ENCODE measurements around the gene HLA-DPB1.

Gene HLA-DPB1

DNA sequence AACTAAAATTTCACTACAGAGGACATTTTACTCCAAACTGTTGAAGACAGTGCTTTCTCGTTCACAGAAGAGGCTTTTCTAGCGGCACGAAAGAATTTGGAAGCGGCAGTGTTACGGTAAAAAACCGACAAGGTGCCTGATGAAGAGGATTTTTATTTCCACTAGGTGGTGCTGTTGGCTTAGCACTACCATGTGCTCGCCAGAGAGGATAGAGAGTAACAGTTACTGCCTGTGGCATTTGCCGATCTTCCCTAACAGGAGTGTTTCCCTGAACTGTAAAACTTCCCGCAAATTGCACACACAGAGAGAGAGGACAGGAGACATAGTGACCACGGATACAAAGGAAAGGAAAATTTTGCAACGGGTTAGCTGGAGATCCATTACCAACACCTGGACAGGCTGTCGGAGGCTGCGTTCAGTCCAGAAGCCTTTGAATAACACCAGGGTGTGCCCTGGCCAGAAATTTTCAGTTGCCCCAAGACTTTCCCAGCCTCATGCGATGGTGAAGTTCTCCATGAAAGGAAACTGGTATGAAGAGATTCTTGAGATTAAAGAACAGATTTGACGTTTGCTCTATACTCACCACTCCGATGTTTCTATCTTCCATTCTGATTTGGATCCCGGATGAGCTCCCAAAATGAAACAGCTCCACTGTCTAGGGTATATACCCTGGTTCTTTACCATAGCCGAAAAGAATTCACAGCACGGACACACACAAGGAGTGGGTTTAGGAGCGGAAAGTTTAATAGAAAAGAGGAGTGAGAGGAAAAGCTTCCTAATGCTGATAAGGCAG is 48.1 kb downstream of the HLA-DPB1 start:
- Histone ChIP-seq H3K4ac (ENCODE audit: low read length) (no peak overlapping the region), H3K4me2 (ENCODE audit: insufficient read depth, low read length, poor library complexity, severe bottlenecking) (no peak overlapping the region), H3K18ac (ENCODE audit: low read length) (no peak overlapping the region), H2BK12ac (ENCODE audit: low read length) (no peak overlapping the region), H3K14ac (ENCODE audit: low read length) (no peak overlapping the region), H3K23ac (ENCODE audit: low read depth, low read length, poor library complexity) (no peak overlapping the region), H2BK120ac (ENCODE audit: low read depth, low read length) (no peak overlapping the region), H3K9ac (ENCODE audit: low read depth, low read length, poor library complexity) (no peak overlapping the region), H4K8ac (ENCODE audit: low read depth, low read length) (no peak overlapping the region), H3K79me1 (ENCODE audit: low read depth, low read length) (no peaks in the 10 kb centered on the region), H4K91ac (ENCODE audit: low read depth, low read length, poor library complexity) (no peak overlapping the region), H2AFZ (ENCODE audit: low read length) (no peak overlapping the region), H3K27ac (replicated peaks; ENCODE audit: low read length) (no peak overlapping the region), H3K4me1 (ENCODE audit: control insufficient read depth in 2 of 2, insufficient read depth in 1 of 2, low read depth in 1 of 2, low read length in 2 of 2) (peaks cover 0 to 6% of the 10 kb centered on the region in 2 donors), H2BK5ac (ENCODE audit: low read length) (no peak overlapping the region), H3K4me3 (ENCODE audit: low read length in 2 of 2) (no peak overlapping the region), H3K27me3 (ENCODE audit: control insufficient read depth in 3 of 3, insufficient read depth in 3 of 3, low read depth in 1 of 3, low read length in 3 of 3) (peaks cover 0 to 34% (median 0%) of the 10 kb centered on the region in 3 experiments), H3K9me3 (replicated peaks in 1 of 2; ENCODE audit: control insufficient read depth in 2 of 2, insufficient read depth in 1 of 2, low read depth in 1 of 2, low read length in 2 of 2) (peaks cover 9 to 10% of the 10 kb centered on the region in 2 donors), H2BK15ac (ENCODE audit: low read length) (no peak overlapping the region), H2AK5ac (ENCODE audit: low read depth, low read length) (no peak overlapping the region), H3K36me3 (replicated peaks in 1 of 2; ENCODE audit: control insufficient read depth in 2 of 2, insufficient read depth in 2 of 2, low read length in 2 of 2) (no peaks in the 10 kb centered on the region)
- no peak for DNase-seq (ENCODE audit: low spot score)
- WGBS, 2 donors (ENCODE audit: extremely low coverage in 2 of 2, insufficient read length in 2 of 2, insufficient replicate concordance in 1 of 2), result no CpG with 5 or more reads among the region's 20 CpGs

DNA sequence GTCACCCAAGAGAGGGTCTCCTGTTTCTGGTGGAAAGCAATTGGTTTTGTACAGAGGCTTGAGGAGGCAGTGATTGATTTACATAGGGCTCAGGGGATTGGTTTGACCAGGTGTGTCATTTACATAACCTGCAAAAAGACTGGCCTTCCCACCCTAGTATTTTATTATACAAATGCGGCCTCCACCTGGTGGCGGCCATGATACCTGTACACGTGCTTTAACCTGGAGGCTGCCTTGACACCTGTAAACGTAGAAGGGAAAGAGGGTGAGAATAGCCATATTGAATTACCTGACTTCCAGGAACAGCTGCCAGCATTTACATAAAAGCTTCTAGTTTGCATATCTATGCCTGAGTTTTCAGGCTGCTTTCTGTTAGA is 48.7 kb downstream of the HLA-DPB1 start:
- Histone ChIP-seq H4K91ac (ENCODE audit: low read depth, low read length, poor library complexity) (no peak overlapping the region), H3K27ac (replicated peaks; ENCODE audit: low read length) (no peak overlapping the region), H3K79me1 (ENCODE audit: low read depth, low read length) (no peaks in the 10 kb centered on the region), H3K23ac (ENCODE audit: low read depth, low read length, poor library complexity) (no peak overlapping the region), H3K18ac (ENCODE audit: low read length) (no peak overlapping the region), H2BK5ac (ENCODE audit: low read length) (no peak overlapping the region), H3K4me1 (ENCODE audit: control insufficient read depth in 2 of 2, insufficient read depth in 1 of 2, low read depth in 1 of 2, low read length in 2 of 2) (peaks cover 0 to 9% of the 10 kb centered on the region in 2 donors), H2BK12ac (ENCODE audit: low read length) (no peak overlapping the region), H2AFZ (ENCODE audit: low read length) (no peak overlapping the region), H3K14ac (ENCODE audit: low read length) (no peak overlapping the region), H2BK120ac (ENCODE audit: low read depth, low read length) (no peak overlapping the region), H2AK5ac (ENCODE audit: low read depth, low read length) (no peak overlapping the region), H3K27me3 (ENCODE audit: control insufficient read depth in 3 of 3, insufficient read depth in 3 of 3, low read depth in 1 of 3, low read length in 3 of 3) (peaks cover 0 to 37% (median 0%) of the 10 kb centered on the region in 3 experiments), H3K36me3 (replicated peaks in 1 of 2; ENCODE audit: control insufficient read depth in 2 of 2, insufficient read depth in 2 of 2, low read length in 2 of 2) (no peaks in the 10 kb centered on the region), H3K4me2 (ENCODE audit: insufficient read depth, low read length, poor library complexity, severe bottlenecking) (no peak overlapping the region), H3K4me3 (ENCODE audit: low read length in 2 of 2) (no peak overlapping the region), H3K9ac (ENCODE audit: low read depth, low read length, poor library complexity) (no peak overlapping the region), H3K4ac (ENCODE audit: low read length) (no peak overlapping the region), H4K8ac (ENCODE audit: low read depth, low read length) (no peak overlapping the region), H3K9me3 (replicated peaks in 1 of 2; ENCODE audit: control insufficient read depth in 2 of 2, insufficient read depth in 1 of 2, low read depth in 1 of 2, low read length in 2 of 2) (peaks cover 9 to 10% of the 10 kb centered on the region in 2 donors), H2BK15ac (ENCODE audit: low read length) (no peak overlapping the region)
- DNase-seq (ENCODE audit: low spot score), result no peak
- no CpG with 5 or more reads among the region's 4 CpGs for WGBS, 2 donors (ENCODE audit: extremely low coverage in 2 of 2, insufficient read length in 2 of 2, insufficient replicate concordance in 1 of 2)

GRCh38 chr6:33124947-33125346 is 49.2 kb downstream of the HLA-DPB1 start:
- H3K27me3 ChIP-seq (ENCODE audit: control insufficient read depth in 3 of 3, insufficient read depth in 3 of 3, low read depth in 1 of 3, low read length in 3 of 3), result peaks cover 0 to 37% (median 0%) of the 10 kb centered on the region in 3 experiments
- H3K27ac ChIP-seq (replicated peaks; ENCODE audit: low read length), result no peak overlapping the region

GRCh38 chr6:33126101-33126714 is 50.4 kb downstream of the HLA-DPB1 start:
- Histone ChIP-seq H2BK120ac (ENCODE audit: low read depth, low read length) (no peak overlapping the region), H3K18ac (ENCODE audit: low read length) (no peak overlapping the region), H3K4ac (ENCODE audit: low read length) (no peak overlapping the region), H3K79me1 (ENCODE audit: low read depth, low read length) (no peaks in the 10 kb centered on the region), H3K23ac (ENCODE audit: low read depth, low read length, poor library complexity) (no peak overlapping the region), H3K27me3 (ENCODE audit: control insufficient read depth in 3 of 3, insufficient read depth in 3 of 3, low read depth in 1 of 3, low read length in 3 of 3) (peaks cover 0 to 36% (median 0%) of the 10 kb centered on the region in 3 experiments), H2AFZ (ENCODE audit: low read length) (no peak overlapping the region), H2BK5ac (ENCODE audit: low read length) (no peak overlapping the region), H3K36me3 (replicated peaks in 1 of 2; ENCODE audit: control insufficient read depth in 2 of 2, insufficient read depth in 2 of 2, low read length in 2 of 2) (no peaks in the 10 kb centered on the region), H4K8ac (ENCODE audit: low read depth, low read length) (no peak overlapping the region), H4K91ac (ENCODE audit: low read depth, low read length, poor library complexity) (no peak overlapping the region), H3K14ac (ENCODE audit: low read length) (no peak overlapping the region), H3K9ac (ENCODE audit: low read depth, low read length, poor library complexity) (no peak overlapping the region), H3K9me3 (replicated peaks in 1 of 2; ENCODE audit: control insufficient read depth in 2 of 2, insufficient read depth in 1 of 2, low read depth in 1 of 2, low read length in 2 of 2) (peaks cover 9 to 10% of the 10 kb centered on the region in 2 donors), H2BK12ac (ENCODE audit: low read length) (no peak overlapping the region), H3K4me3 (ENCODE audit: low read length in 2 of 2) (no peak overlapping the region), H3K4me1 (ENCODE audit: control insufficient read depth in 2 of 2, insufficient read depth in 1 of 2, low read depth in 1 of 2, low read length in 2 of 2) (peaks cover 0 to 9% of the 10 kb centered on the region in 2 donors), H2AK5ac (ENCODE audit: low read depth, low read length) (no peak overlapping the region), H3K4me2 (ENCODE audit: insufficient read depth, low read length, poor library complexity, severe bottlenecking) (no peak overlapping the region), H3K27ac (replicated peaks; ENCODE audit: low read length) (no peak overlapping the region), H2BK15ac (ENCODE audit: low read length) (no peak overlapping the region)
- WGBS, 2 donors (ENCODE audit: extremely low coverage in 2 of 2, insufficient read length in 2 of 2, insufficient replicate concordance in 1 of 2), result no CpG with 5 or more reads among the region's 5 CpGs
- no peak for DNase-seq (ENCODE audit: low spot score)

More at GRCh38 chr6:33124947-33125346, 49.2 kb downstream of the HLA-DPB1 start:
- Histone ChIP-seq H3K9ac (ENCODE audit: low read depth, low read length, poor library complexity) (no peak overlapping the region), H3K36me3 (replicated peaks in 1 of 2; ENCODE audit: control insufficient read depth in 2 of 2, insufficient read depth in 2 of 2, low read length in 2 of 2) (no peaks in the 10 kb centered on the region), H3K4me1 (ENCODE audit: control insufficient read depth in 2 of 2, insufficient read depth in 1 of 2, low read depth in 1 of 2, low read length in 2 of 2) (peaks cover 0 to 9% of the 10 kb centered on the region in 2 donors), H3K79me1 (ENCODE audit: low read depth, low read length) (no peaks in the 10 kb centered on the region), H3K4me2 (ENCODE audit: insufficient read depth, low read length, poor library complexity, severe bottlenecking) (no peak overlapping the region), H2AFZ (ENCODE audit: low read length) (no peak overlapping the region), H4K91ac (ENCODE audit: low read depth, low read length, poor library complexity) (no peak overlapping the region), H4K8ac (ENCODE audit: low read depth, low read length) (no peak overlapping the region), H2BK120ac (ENCODE audit: low read depth, low read length) (no peak overlapping the region), H3K14ac (ENCODE audit: low read length) (no peak overlapping the region), H2BK12ac (ENCODE audit: low read length) (no peak overlapping the region), H3K23ac (ENCODE audit: low read depth, low read length, poor library complexity) (no peak overlapping the region), H3K4me3 (ENCODE audit: low read length in 2 of 2) (no peak overlapping the region), H3K18ac (ENCODE audit: low read length) (no peak overlapping the region), H3K9me3 (replicated peaks in 1 of 2; ENCODE audit: control insufficient read depth in 2 of 2, insufficient read depth in 1 of 2, low read depth in 1 of 2, low read length in 2 of 2) (peaks cover 9 to 10% of the 10 kb centered on the region in 2 donors), H2BK5ac (ENCODE audit: low read length) (no peak overlapping the region), H2AK5ac (ENCODE audit: low read depth, low read length) (no peak overlapping the region), H3K4ac (ENCODE audit: low read length) (no peak overlapping the region), H2BK15ac (ENCODE audit: low read length) (no peak overlapping the region)
- no peak for DNase-seq (ENCODE audit: low spot score)
- WGBS, 2 donors (ENCODE audit: extremely low coverage in 2 of 2, insufficient read length in 2 of 2, insufficient replicate concordance in 1 of 2), result no CpG with 5 or more reads among the region's 4 CpGs

Data from neuronal stem cell (in vitro differentiated cells).